ENCODE results near the gene GABRA4.

DNA sequence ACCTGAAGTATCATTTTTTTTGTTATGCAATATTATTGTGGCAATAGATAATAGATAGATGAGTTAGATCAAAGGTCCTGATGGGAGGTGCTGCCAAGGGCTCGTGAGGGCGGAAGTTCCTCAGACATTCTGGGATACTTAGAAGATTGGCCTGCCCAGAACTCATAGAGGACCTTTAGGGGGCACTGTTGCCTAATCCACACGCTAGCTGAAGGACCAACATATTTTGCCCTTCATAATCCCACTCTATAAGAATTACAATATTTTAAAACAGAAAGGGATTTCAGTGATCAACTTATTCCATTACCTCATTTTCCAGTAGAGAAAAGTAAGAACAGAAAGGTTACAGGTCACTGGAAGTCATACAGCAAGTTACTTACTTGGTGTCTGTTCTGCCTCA, 61.4 kb downstream of the GABRA4 start:
- no peak for TF ChIP-seq EP300 (IDR thresholded peaks at IDR 0.05)
- peak in 2 of 6 experiments; percentile 9 to 29 for TF ChIP-seq CTCF (IDR thresholded peaks at IDR 0.05)
- no peak for TF ChIP-seq POLR2AphosphoS5 (IDR thresholded peaks at IDR 0.05)

All from upper lobe of left lung (tissue), 4 donors.